SH-SY5Y (cell line): ENCODE data around the gene ADM2.

Experiments used
- GATA2 ChIP-seq: IDR thresholded peaks from 2 replicates; pipeline ENCODE4 v1.6.1; 2011; ENCODE audit warnings: mild to moderate bottlenecking, low read depth, low read length
- GATA3 ChIP-seq: IDR thresholded peaks from 2 replicates; pipeline ENCODE4 v1.6.1; 2011; ENCODE audit warnings: low read depth, mild to moderate bottlenecking, low read length, moderate library complexity

DNA sequence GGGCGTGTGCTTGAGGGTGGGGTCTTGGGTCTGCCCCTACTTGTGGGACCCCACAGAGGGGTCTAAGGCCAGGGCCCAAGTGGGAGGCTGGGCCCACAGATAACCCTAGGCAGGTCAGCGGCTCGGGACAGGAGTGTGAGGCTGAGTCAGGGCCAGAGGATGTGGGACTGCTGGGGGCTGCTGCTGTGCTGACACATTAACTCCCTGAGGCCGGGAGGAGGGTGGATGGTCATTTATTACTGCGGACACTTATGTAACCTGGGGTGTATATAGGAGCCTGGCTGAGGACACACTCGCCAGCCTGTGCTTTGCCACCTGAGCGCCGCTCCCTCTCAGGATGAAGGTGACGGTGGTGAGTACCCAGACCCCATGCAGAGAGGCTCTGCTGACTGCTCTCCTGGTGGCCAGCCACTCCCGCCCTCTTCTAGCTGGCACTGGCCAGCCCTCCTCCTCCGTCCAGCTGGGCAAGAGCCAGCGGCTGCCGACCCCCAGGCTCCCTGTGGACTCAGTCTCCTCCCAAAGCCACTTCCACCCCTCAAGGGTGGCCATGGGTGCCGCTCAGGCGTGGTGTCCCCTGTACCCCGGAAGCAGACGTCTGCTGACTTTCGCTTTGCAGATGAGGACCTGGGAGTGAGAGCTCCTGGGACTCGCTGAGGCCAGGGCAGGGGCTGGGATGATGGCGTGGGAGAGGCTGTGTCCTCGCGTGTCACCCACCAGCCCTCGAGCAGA, 5.4 kb downstream of the ADM2 start, which contains the start of gene MIOX:
- no peak for TF ChIP-seq GATA2
- TF ChIP-seq GATA3 = no peak
